CD4-positive, alpha-beta T cell (primary cell): ENCODE measurements around the gene GPC6. TPM values are rescaled to one million over a fixed set of nuclear protein-coding genes. Genes with fewer than 3 reads are reported as not detected.

ENCODE experiments used
- ATAC-seq: fragments of 200-7000 bp; cut with Tn5 transposase; one replicate; pipeline ENCODE4 v1.10.0; 2022; ENCODE audit warnings: mild to moderate bottlenecking; ENCODE audit not compliant: poor library complexity
- CTCF ChIA-PET: fragments of 350-600 bp; sonication (Branson Sonifier 250); formaldehyde crosslinking; loops from one replicate; lab custom pipeline; 2021; ENCODE audit warnings: antibody characterized with exemption, inconsistent platforms; lab: Charles Lee
- POLR2A ChIA-PET: fragments of 350-600 bp; sonication (Branson Sonifier 250); formaldehyde crosslinking; loops from one replicate; lab custom pipeline; 2021; ENCODE audit warnings: antibody characterized with exemption, inconsistent platforms; lab: Charles Lee
- DNase-seq, 14 experiments: peaks; one replicate each; pipeline ENCODE4 v3.0.0-alpha.2; 2013 to 2020; ENCODE audit warnings: mixed read lengths in 2 of 14
- H3K27ac ChIP-seq, 2 donors: one replicate each; pipeline versions ENCODE4 v1.5.1 to v1.7.0; 2013; ENCODE audit warnings: low read length in 2 of 2, low read depth in 1 of 2, mild to moderate bottlenecking in 1 of 2
- H3K27me3 ChIP-seq, 2 experiments: 1 replicate in 1 of 2; 2 replicates in 1 of 2; pipeline versions ENCODE4 v1.6.1 to v1.7.0; 2013; ENCODE audit warnings: low read length in 2 of 2, control low read depth in 1 of 2, mild to moderate bottlenecking in 1 of 2, moderate library complexity in 1 of 2; ENCODE audit not compliant: insufficient read depth in 2 of 2, control insufficient read depth in 1 of 2
- H3K36me3 ChIP-seq: one replicate; pipeline ENCODE4 v1.6.1; 2013; ENCODE audit warnings: low read length, control low read depth; ENCODE audit not compliant: insufficient read depth
- H3K4me1 ChIP-seq: one replicate; pipeline ENCODE4 v1.6.1; 2013; ENCODE audit warnings: low read length, control low read depth; ENCODE audit not compliant: insufficient read depth
- H3K4me3 ChIP-seq: one replicate; pipeline ENCODE4 v1.5.1; 2013; ENCODE audit warnings: mild to moderate bottlenecking, low read length, moderate library complexity
- H3K9me3 ChIP-seq, 2 experiments: 1 replicate in 1 of 2; 2 replicates in 1 of 2; pipeline versions ENCODE4 v1.6.1 to v1.7.0; 2013; ENCODE audit warnings: low read length in 2 of 2, mild to moderate bottlenecking in 2 of 2, control low read depth in 1 of 2, moderate library complexity in 1 of 2; ENCODE audit not compliant: control insufficient read depth in 1 of 2, insufficient read depth in 1 of 2
- H3K27ac Mint-ChIP-seq: one replicate; pipeline ENCODE4 v1.8.0; 2020; ENCODE audit warnings: mixed read lengths
- H3K27me3 Mint-ChIP-seq: one replicate; pipeline ENCODE4 v1.8.0; 2021; ENCODE audit warnings: mixed read lengths
- H3K36me3 Mint-ChIP-seq: one replicate; pipeline ENCODE4 v1.8.0; 2021; ENCODE audit warnings: low read depth, mixed read lengths
- H3K4me1 Mint-ChIP-seq: one replicate; pipeline ENCODE4 v1.8.0; 2021; ENCODE audit warnings: low read depth, mixed read lengths
- H3K4me3 Mint-ChIP-seq: one replicate; pipeline ENCODE4 v1.8.0; 2020; ENCODE audit warnings: mild to moderate bottlenecking, mixed read lengths
- H3K9me3 Mint-ChIP-seq: one replicate; pipeline ENCODE4 v1.8.0; 2020; ENCODE audit warnings: mixed read lengths
- intact Hi-C, 2 experiments: fragments of 100-400 bp; cut with DNase I in 1 of 2; cut with micrococcal nuclease in 1 of 2; formaldehyde crosslinking; loops; one replicate each; pipeline versions ENCODE4 v1.15.1 to v1.9.0; 2023 to 2025; cut with DNase I, micrococcal nuclease
- total RNA-seq, 174 experiments: library from RNA in 2 of 174; stranded (reverse) in 2 of 174; gene quantifications; one replicate each; pipeline ENCODE4 v1.2.3 and lab custom pipeline; 2021 to 2026
- TF ChIP-seq, protein P1 (sequence below): fragments of 200-600 bp; IDR thresholded peaks from one replicate; pipeline ENCODE4 v1.8.0; 2022; ENCODE audit warnings: antibody characterized with exemption, mild to moderate bottlenecking

The GPC6 gene
- total RNA-seq, 2 experiments from 2014 or later = not detected

DNA sequence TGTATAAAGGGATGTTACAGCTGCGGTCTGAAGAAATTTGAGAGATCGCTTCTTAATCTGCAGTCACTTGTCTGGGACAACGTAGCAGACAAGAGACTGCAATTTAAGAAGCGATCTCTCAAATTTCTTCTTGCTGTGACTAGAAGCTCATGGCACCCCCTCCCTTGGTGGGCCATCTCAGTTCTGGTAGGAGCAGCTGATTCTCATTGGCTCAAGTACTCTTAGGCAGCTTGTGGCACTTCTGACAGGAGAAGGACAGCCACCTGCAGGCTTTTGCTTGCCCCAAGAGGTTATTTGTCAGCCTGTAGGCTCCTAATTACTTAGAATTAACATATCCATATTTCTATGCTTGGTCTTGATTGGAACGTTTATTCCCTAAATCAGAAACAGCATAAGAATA lies 749.9 kb downstream of the GPC6 start:
- H3K27ac Mint-ChIP-seq = no peak overlapping the region
- Histone ChIP-seq H3K36me3 (no peaks in the 10 kb centered on the region), H3K27ac (no peak overlapping the region), H3K4me3 (no peak overlapping the region), H3K9me3 (no peaks in the 10 kb centered on the region), H3K4me1 (no peaks in the 10 kb centered on the region), H3K27me3 (no peaks in the 10 kb centered on the region)
- intact Hi-C loops = no loop called here
- DNase-seq (no peak), ATAC-seq (no peak)
- H3K4me1 Mint-ChIP-seq = no peaks in the 10 kb centered on the region
- TF ChIP-seq, protein P1, sequence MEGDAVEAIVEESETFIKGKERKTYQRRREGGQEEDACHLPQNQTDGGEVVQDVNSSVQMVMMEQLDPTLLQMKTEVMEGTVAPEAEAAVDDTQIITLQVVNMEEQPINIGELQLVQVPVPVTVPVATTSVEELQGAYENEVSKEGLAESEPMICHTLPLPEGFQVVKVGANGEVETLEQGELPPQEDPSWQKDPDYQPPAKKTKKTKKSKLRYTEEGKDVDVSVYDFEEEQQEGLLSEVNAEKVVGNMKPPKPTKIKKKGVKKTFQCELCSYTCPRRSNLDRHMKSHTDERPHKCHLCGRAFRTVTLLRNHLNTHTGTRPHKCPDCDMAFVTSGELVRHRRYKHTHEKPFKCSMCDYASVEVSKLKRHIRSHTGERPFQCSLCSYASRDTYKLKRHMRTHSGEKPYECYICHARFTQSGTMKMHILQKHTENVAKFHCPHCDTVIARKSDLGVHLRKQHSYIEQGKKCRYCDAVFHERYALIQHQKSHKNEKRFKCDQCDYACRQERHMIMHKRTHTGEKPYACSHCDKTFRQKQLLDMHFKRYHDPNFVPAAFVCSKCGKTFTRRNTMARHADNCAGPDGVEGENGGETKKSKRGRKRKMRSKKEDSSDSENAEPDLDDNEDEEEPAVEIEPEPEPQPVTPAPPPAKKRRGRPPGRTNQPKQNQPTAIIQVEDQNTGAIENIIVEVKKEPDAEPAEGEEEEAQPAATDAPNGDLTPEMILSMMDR = no peak
- ChIA-PET CTCF (no interaction called here), POLR2A (no interaction called here)
- H3K9me3 Mint-ChIP-seq = no peaks in the 10 kb centered on the region
- peaks cover 18% of the 10 kb centered on the region for H3K27me3 Mint-ChIP-seq
- no peaks in the 10 kb centered on the region for H3K36me3 Mint-ChIP-seq
- no peak overlapping the region for H3K4me3 Mint-ChIP-seq

DNA sequence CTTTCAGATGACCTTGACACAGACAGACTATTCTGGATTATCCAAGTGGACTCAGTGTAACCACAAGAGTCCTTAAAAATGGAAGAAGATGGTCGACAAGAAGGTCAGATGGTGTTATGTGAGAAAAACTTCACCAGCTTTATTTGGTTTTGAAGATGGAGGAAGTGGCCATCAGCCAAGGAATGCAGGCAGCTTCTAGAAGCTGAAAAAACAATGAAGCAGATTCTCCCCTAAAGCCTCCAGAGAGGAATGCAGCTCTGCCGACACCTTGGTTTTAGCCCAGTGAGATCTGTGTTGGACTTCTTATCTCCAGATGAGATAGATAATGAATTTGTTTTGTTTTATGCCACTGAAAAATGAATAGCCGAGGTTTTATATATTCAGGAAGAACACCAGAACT lies 751.4 kb downstream of the GPC6 start:
- ChIA-PET POLR2A (no interaction called here), CTCF (no interaction called here)
- intact Hi-C loops = no loop called here
- TF ChIP-seq, protein P1 = no peak
- DNase-seq = no peak
- Mint-ChIP-seq H3K27me3 (peaks cover 20% of the 10 kb centered on the region), H3K4me1 (no peaks in the 10 kb centered on the region), H3K36me3 (no peaks in the 10 kb centered on the region), H3K4me3 (no peak overlapping the region), H3K27ac (no peak overlapping the region), H3K9me3 (no peaks in the 10 kb centered on the region)
- ATAC-seq = no peak
- H3K36me3 ChIP-seq = no peaks in the 10 kb centered on the region
- no peak overlapping the region for H3K27ac ChIP-seq
- H3K4me3 ChIP-seq = no peak overlapping the region
- H3K9me3 ChIP-seq = no peaks in the 10 kb centered on the region
- no peaks in the 10 kb centered on the region for H3K4me1 ChIP-seq
- no peaks in the 10 kb centered on the region for H3K27me3 ChIP-seq

DNA sequence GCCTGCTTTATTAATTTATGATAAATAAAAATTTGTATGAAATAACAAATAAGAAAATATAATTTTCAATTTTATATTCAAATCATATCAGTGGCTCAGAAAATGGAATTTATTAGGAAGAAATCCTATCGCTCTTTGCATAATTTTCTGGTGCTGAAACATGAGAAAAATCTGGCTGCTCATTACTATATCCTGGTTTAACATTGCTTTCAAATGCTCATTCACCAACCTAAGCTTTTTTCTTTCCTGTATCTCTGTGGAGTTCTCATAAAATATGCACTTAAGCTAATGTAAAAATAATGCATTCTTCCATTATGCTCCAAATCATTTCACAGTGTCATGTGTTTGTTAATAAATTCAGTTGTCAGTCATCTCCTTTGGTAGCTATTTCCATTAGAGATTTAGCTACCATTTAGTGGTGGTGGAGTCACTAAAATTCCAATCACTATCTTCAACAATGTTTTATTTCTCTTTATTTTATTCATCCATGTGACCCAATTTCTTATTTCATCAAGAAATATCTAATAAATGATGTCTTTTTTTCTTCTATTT lies 754.9 kb downstream of the GPC6 start:
- Mint-ChIP-seq H3K4me1 (no peaks in the 10 kb centered on the region), H3K4me3 (no peak overlapping the region), H3K36me3 (no peaks in the 10 kb centered on the region), H3K27me3 (peaks cover 20% of the 10 kb centered on the region), H3K9me3 (no peaks in the 10 kb centered on the region), H3K27ac (no peak overlapping the region)
- Histone ChIP-seq H3K4me1 (no peaks in the 10 kb centered on the region), H3K9me3 (no peaks in the 10 kb centered on the region), H3K36me3 (no peaks in the 10 kb centered on the region), H3K27me3 (no peaks in the 10 kb centered on the region), H3K27ac (no peak overlapping the region), H3K4me3 (no peak overlapping the region)
- ChIA-PET POLR2A (no interaction called here), CTCF (no interaction called here)
- ATAC-seq = no peak
- intact Hi-C loops = no loop called here
- DNase-seq = no peak
- TF ChIP-seq, protein P1 = no peak
